DLD1 (cell line): ENCODE measurements around the gene NR6A1.

Experiments
- in situ Hi-C: cut with HindIII; loops from 2 replicates; pipeline ENCODE4 v1.10.0; 2017; ENCODE audit warnings: low sequenced_read_pairs

The NR6A1 gene

GRCh38 chr9:124500028-124500795 lies 270.9 kb downstream of the NR6A1 start:
- in situ Hi-C loops, result no loop called here

DNA sequence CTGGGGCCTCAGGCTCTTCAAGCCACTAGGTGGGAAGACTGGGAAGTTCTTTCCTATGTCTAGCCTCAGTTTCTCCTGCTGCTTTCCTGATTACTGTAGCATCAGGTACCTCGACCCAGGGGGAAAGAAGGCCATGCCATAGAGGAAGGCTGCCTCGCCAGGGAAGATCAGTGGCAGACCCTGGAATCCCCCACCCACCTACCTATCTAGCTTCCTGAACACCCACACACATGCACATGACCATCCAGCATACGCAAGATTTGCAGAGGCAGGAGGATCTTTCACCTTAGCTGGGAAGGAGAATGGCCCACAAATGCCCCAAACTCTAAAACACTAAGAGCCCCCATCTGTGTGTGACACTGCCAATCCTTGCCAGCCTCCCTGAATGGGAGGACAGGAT lies 271.9 kb downstream of the NR6A1 start:
- in situ Hi-C loops, result no loop called here

DNA sequence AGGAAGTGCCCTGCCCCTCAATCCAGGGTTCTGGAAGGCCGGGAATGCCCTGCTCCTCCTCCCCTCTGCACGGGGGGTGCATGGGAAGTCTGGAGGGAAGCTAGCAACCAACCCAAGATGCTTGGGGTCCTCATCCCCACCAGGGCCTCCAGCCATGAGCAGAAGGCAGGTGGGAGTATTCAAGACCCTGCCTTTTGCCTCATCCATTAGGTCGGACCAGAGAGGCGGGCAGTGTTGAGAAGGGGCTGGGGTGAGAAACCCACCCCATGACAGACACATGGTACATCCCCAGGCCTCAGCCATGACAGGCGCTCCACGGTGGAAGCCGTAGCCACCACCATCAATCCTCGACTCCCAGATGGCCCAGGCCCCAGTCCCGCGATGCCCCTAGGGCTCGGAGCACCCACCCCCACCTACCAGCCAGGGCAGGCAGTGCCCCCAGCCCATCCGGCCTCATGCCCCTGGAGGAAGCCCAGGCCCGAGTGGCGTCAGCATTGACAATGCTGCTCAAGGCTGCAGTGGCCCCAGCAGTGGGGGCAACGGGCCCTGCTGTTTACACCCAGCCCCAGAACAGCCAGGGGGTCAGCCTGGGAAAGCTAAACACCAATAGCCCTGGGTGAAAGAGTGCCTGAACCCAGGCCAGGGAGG lies 272.5 kb downstream of the NR6A1 start:
- in situ Hi-C loops, result no loop called here

- in situ Hi-C loops, result no loop called here
These were observed 273.1 kb downstream of the NR6A1 start for GRCh38 chr9:124498040-124498439.

GRCh38 chr9:124497441-124497840 lies 273.7 kb downstream of the NR6A1 start:
- in situ Hi-C loops, result no loop called here

DNA sequence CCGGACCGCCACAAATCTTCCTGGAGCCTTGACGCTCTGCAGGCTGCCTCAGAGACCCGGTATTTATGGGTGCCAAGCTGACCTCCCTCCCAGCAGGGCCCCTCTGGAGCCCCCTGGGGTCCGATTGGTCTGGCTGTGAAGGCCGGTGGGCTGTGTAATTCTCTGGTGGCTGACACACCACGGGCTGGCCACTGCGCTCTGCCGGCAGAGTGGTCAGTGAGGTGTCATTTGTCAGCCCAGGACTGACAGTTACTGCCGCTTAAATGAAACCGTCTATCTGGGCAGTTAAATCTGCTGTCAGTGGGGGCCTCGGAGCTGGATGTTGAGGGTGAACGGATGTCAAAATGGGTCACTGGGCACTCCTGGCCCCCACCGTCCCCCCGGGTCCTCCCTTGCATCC lies 274.6 kb downstream of the NR6A1 start:
- in situ Hi-C loops, result no loop called here

DNA sequence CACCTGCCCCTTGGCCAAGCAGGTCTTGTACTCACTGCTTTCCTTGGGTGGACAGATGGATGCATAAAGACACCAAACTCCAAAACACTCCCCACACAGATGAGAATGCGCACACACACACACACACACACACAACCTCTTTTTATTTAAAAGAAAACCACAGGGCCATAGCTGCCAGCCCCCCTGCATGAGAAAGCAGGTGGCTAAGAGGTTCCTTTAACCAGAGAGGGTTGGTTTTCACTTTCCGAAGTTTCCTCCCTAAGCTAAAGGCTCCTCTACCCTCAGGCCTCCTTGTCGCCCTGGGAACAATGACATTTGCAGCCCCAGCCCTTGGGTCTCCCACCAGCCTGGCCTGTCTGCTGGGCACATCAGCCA lies 275.0 kb downstream of the NR6A1 start:
- in situ Hi-C loops, result no loop called here

GRCh38 chr9:124495126-124496074 lies 275.7 kb downstream of the NR6A1 start:
- in situ Hi-C loops, result no loop called here

DNA sequence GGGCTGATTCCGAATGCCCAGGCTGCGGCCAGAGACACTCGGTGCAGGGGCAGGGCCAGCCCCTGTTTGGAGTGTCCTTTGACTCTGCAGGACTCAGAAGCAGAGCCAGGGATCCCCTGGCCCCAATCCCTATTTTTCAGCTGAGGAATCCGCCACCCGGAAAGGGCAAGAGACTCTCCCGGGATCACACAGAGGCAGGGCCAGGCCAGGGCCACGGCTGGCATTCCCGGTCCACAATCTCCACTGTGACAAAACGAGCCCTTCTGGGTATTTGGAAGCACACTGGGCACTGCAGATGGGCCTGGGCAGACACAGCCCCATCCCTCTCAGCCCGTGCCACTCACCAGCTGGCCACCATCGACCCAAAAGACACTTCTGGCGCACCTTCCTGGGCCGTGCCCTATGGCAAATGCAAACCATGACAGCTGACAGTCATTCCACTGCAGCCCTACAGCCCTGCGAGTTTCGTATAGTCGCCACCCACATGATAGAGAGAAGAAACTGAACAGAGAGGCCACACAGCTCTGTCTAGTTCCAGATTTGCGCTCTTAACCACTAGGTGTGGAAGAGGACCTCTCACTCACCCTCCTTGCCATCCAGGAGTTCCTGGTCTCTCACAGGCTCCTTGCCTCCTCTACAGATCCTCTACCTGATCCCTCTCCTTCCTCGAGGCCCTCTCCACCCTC lies 277.2 kb downstream of the NR6A1 start:
- in situ Hi-C loops, result no loop called here

DNA sequence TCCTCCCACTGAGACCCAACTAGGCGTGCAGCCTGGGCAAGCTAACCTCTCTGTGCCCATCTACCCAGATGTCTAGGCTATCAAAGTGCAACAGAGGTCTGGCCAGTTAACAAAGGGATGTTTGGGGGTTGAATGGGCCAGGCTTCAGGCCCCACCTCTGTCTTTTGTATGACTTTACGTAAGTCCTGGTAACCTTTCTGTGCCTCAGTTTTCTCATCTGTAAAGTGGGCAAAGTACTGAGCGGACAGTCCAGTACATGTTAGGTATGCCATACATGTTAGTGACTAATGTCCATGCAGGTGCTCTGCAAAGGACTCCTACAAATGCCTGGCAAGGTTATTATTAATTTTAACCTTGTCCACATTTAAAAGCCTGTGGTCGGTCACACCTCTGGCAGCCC lies 277.9 kb downstream of the NR6A1 start:
- in situ Hi-C loops, result no loop called here

GRCh38 chr9:124492818-124493217 lies 278.3 kb downstream of the NR6A1 start:
- in situ Hi-C loops, result no loop called here

GRCh38 chr9:124491049-124491975 lies 279.8 kb downstream of the NR6A1 start:
- in situ Hi-C loops, result no loop called here

DNA sequence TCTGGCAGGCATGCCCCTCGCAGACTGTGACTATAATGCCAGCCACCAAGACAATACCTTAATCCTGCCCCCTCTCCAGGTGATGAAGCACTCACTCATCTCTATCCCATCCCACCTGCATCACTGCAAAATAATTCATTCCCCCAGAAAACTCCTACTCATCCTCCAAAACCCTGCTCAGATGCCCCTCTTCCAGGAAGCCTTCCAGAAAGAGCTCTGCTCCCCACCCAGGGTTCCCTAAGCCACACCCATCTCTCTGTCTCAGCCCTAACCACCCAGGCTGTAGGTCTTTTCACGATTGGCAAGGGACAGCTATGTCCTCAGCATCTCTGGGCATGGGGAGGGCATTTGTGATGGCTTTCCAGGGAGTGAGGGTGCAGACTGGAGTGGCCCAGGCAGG lies 281.1 kb downstream of the NR6A1 start:
- in situ Hi-C loops, result no loop called here

GRCh38 chr9:124489222-124489621 lies 281.9 kb downstream of the NR6A1 start:
- in situ Hi-C loops, result no loop called here

DNA sequence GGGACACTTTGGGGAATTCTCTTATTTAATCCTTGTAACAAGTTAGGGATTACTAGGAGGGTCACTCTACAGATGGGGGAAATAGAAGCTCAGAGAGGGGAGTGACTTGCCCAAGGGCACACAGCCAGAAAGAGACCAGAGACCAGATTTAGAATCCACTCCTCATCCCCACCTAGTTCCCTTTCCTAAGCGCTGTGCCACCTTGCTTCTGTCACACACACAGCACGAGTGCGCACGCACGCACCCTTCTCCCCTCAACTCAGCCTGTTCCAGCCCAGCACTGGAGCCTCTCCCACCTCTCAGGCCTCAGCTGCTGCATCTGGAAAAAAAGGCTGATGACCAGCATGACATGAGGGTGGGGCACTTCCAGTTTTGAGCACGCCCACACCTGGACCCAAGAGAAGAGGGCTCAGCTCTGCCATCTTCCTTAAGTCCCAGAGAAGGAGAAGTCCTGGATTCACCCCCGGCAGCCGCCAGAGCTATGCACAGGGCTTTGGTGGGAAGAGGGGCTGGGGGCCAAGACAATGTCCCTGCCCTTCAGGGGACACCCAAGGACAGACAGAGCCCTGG lies 282.4 kb downstream of the NR6A1 start:
- in situ Hi-C loops, result no loop called here

DNA sequence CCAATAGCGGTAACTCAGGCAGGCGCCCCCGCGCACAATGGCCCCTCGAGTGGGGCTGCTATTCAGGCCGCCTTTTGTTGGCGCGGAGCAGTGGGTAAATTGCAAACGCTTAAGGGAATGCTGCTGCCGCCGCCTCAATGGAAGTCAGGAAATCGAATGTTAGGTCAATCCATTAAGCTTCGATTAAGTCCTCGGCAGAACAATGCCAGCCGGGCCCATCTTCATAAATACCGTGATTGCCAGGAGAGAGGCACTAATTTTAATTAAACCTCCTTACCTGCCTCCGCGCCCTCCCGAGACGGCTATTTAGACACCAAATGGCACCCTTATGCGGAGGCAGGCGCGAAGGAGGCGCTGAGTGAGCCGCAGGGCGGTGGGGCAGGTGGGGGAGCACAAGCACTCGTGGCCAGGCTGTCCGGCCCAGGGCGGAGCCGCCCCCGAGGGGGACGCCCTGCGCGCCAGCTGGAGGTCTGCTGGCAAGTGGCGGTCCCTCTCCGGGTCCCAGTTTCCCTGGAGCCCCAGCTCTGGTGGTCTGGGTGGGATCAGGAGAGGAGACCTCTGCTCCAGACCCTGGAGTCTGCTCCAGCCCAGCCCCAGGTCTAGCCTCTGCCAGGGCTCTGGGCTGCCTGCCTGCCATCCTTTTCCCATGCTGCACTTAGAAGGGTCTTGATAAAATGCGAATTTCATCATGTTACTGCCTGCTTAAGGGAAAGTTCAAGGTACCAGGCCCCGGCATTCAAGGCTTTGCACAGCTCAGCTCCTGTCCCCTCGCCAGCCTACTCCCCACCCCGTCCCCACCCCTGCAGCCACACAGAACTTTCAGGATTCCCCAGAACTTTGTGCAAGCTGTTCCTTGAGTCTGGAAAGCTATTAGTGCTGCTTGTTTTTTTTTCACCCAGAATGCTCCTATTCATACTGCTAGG lies 283.6 kb downstream of the NR6A1 start:
- in situ Hi-C loops, result no loop called here

DNA sequence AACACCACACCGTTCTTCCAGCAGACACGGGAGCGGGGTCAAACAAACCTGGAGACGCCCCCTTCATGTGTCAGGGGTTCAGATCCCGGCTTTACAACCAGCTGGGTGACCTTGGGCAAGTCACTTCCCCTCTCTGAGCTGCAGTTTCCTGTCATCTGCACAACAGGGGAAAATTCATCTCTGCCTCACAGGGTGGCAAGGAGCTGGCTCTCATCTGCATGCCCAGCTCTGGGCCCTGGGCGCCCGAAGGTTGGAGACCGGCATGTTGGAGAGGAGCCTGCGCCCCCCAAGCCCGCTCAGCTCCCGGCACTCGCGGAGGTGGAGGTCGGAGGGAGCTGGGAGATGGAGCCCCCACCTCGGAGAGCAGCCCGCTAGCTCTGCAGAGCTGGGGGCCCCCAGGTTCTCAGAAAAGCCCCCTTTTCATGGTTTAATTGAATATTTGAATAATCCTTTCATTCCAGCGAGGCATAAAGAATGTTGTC lies 284.3 kb downstream of the NR6A1 start:
- in situ Hi-C loops, result no loop called here

GRCh38 chr9:124485936-124486335 lies 285.2 kb downstream of the NR6A1 start:
- in situ Hi-C loops, result no loop called here
